Right ventricle myocardium inferior (tissue), 1 donor: ENCODE measurements around the gene MAPK8IP3. TPM values are rescaled to one million over a fixed set of nuclear protein-coding genes. Genes with fewer than 3 reads are reported as not detected.

Experiments used
- ATAC-seq: fragments of 200-7000 bp; cut with Tn5 transposase; one replicate; pipeline ENCODE4 v1.9.1; 2020; ENCODE audit warnings: mild to moderate bottlenecking, moderate library complexity
- DNase-seq: peaks from one replicate; pipeline ENCODE4 v3.0.0; 2021; ENCODE audit errors: missing footprints
- intact Hi-C: fragments of 100-400 bp; cut with DNase I; formaldehyde crosslinking; loops from one replicate; pipeline ENCODE4 v1.11.0; 2022
- total RNA-seq: library from RNA; stranded (reverse); fragmentation: NEBNext Ultra II Directional; extraction: Animal tissue kit (Norgen Biotek cat#: 25700); gene quantifications from one replicate; pipeline ENCODE4 v1.2.1, GENCODE V29; 2021
- donor health status: DM: no; HTN: yes; CAD: no; lungs with severe emphysema.

MAPK8IP3 gene
- total RNA-seq, 1 donor from 2014 or later: 66.4 TPM

- no peak for ATAC-seq
- intact Hi-C loops: no loop called here
- no peak for DNase-seq
Measured at GRCh38 chr16:1747934-1748333, 41.9 kb downstream of the MAPK8IP3 start.

GRCh38 chr16:1749152-1750117 is 43.4 kb downstream of the MAPK8IP3 start:
- ATAC-seq: no peak
- intact Hi-C loops: no loop called here
- DNase-seq: no peak

GRCh38 chr16:1751946-1752345 is 46.0 kb downstream of the MAPK8IP3 start:
- DNase-seq (no peak), ATAC-seq (no peak)
- intact Hi-C loops: no loop called here

GRCh38 chr16:1752853-1753252 is 46.9 kb downstream of the MAPK8IP3 start:
- intact Hi-C loops: no loop called here
- no peak for DNase-seq

GRCh38 chr16:1754204-1754603 is 48.2 kb downstream of the MAPK8IP3 start:
- DNase-seq (no peak), ATAC-seq (no peak)
- intact Hi-C loops: no loop called here

More at GRCh38 chr16:1752853-1753252, 46.9 kb downstream of the MAPK8IP3 start:
- ATAC-seq: no peak

- intact Hi-C loops: no loop called here
- ATAC-seq: no peak
- DNase-seq: no peak
Measured at GRCh38 chr16:1757714-1758461, 51.9 kb downstream of the MAPK8IP3 start.

- intact Hi-C loops: no loop called here
- DNase-seq (no peak), ATAC-seq (no peak)
Measured at GRCh38 chr16:1758923-1759322, 52.9 kb downstream of the MAPK8IP3 start.

- DNase-seq (no peak), ATAC-seq (no peak)
- intact Hi-C loops: no loop called here
Measured at GRCh38 chr16:1759511-1759910, 53.5 kb downstream of the MAPK8IP3 start.

- intact Hi-C loops: no loop called here
Measured at GRCh38 chr16:1760911-1761310, 54.9 kb downstream of the MAPK8IP3 start.

GRCh38 chr16:1761751-1762150 is 55.8 kb downstream of the MAPK8IP3 start:
- intact Hi-C loops: no loop called here
- DNase-seq: no peak
- no peak for ATAC-seq

More at GRCh38 chr16:1760911-1761310, 54.9 kb downstream of the MAPK8IP3 start:
- ATAC-seq (no peak), DNase-seq (no peak)

GRCh38 chr16:1762196-1762878 is 56.3 kb downstream of the MAPK8IP3 start:
- no peak for DNase-seq
- intact Hi-C loops: no loop called here
- ATAC-seq: no peak

- intact Hi-C loops: no loop called here
- no peak for ATAC-seq
- DNase-seq: no peak
Measured at GRCh38 chr16:1762879-1763520, 57.0 kb downstream of the MAPK8IP3 start.

- no peak for DNase-seq
- peak; percentile 10 for ATAC-seq
- intact Hi-C loops: no loop called here
Measured at GRCh38 chr16:1763521-1764511, 57.8 kb downstream of the MAPK8IP3 start.

GRCh38 chr16:1764971-1765370 is 59.0 kb downstream of the MAPK8IP3 start:
- DNase-seq (no peak), ATAC-seq (no peak)
- intact Hi-C loops: no loop called here

- ATAC-seq: no peak
- no peak for DNase-seq
- intact Hi-C loops: no loop called here
Measured at GRCh38 chr16:1765826-1766225, 59.8 kb downstream of the MAPK8IP3 start.

- DNase-seq: no peak
- no peak for ATAC-seq
- intact Hi-C loops: no loop called here
Measured at GRCh38 chr16:1766231-1766630, 60.2 kb downstream of the MAPK8IP3 start.

GRCh38 chr16:1766701-1767100 is 60.7 kb downstream of the MAPK8IP3 start:
- ATAC-seq: no peak
- intact Hi-C loops: no loop called here

More at GRCh38 chr16:1766701-1767100, 60.7 kb downstream of the MAPK8IP3 start:
- no peak for DNase-seq
